ENCODE results near the gene THAP4. TPM values are rescaled to one million over a fixed set of nuclear protein-coding genes. Genes with fewer than 3 reads are reported as not detected.

Gene THAP4
- total RNA-seq, 1 donor from 2014 or later: 46.0 TPM

- H3K4me1 Mint-ChIP-seq (ENCODE audit: low read depth, unreplicated experiment): no peaks in the 10 kb centered on the region
- no peak for FAIRE-seq
- peaks cover 27% of the 10 kb centered on the region for H3K36me3 Mint-ChIP-seq (ENCODE audit: low read depth, unreplicated experiment)
Observed at GRCh38 chr2:241602720-241603119, 34.2 kb downstream of the THAP4 start.

GRCh38 chr2:241601841-241602240 is 35.1 kb downstream of the THAP4 start:
- Mint-ChIP-seq H3K9me3 (ENCODE audit: unreplicated experiment) (no peaks in the 10 kb centered on the region), H3K4me3 (ENCODE audit: unreplicated experiment) (no peak overlapping the region), H3K27ac (ENCODE audit: unreplicated experiment) (no peak overlapping the region), H3K4me1 (ENCODE audit: low read depth, unreplicated experiment) (no peaks in the 10 kb centered on the region), H3K36me3 (ENCODE audit: low read depth, unreplicated experiment) (peaks cover 28% of the 10 kb centered on the region), H3K27me3 (ENCODE audit: low read depth, unreplicated experiment) (no peaks in the 10 kb centered on the region)
- Histone ChIP-seq H2AFZ (ENCODE audit: low read depth, low read length) (no peak overlapping the region), H3K9me3 (ENCODE audit: insufficient read depth, low read depth, low read length) (no peaks in the 10 kb centered on the region), H3K4me2 (ENCODE audit: low read length) (no peak overlapping the region), H3K4me1 (ENCODE audit: insufficient read depth, low read length) (no peaks in the 10 kb centered on the region), H3K4me3 (ENCODE audit: insufficient read depth, low read depth, low read length) (no peak overlapping the region), H3K27ac (ENCODE audit: low read depth, low read length) (no peak overlapping the region), H3K27me3 (ENCODE audit: insufficient read depth, low read length) (no peaks in the 10 kb centered on the region), H3K36me3 (ENCODE audit: insufficient read depth, low read length) (peaks cover 11% of the 10 kb centered on the region), H4K20me1 (ENCODE audit: insufficient read depth, low read length) (peaks cover 7% of the 10 kb centered on the region), H3K79me2 (ENCODE audit: insufficient read depth, low read length) (peaks cover 1% of the 10 kb centered on the region), H3K9ac (ENCODE audit: low read length) (no peak overlapping the region)
- TF ChIP-seq CTCF (IDR thresholded peaks at IDR 0.05; ENCODE audit: insufficient read depth, low read depth, low read length) (no peak), EZH2 (IDR thresholded peaks at IDR 0.05; ENCODE audit: insufficient read depth, low read length) (no peak)
- DNase-seq (ENCODE audit: low read depth): no peak
- FAIRE-seq: no peak

More at GRCh38 chr2:241602720-241603119, 34.2 kb downstream of the THAP4 start:
- H3K79me2 ChIP-seq (ENCODE audit: insufficient read depth, low read length): peaks cover 4% of the 10 kb centered on the region
- H3K4me1 ChIP-seq (ENCODE audit: insufficient read depth, low read length): no peaks in the 10 kb centered on the region
- H4K20me1 ChIP-seq (ENCODE audit: insufficient read depth, low read length): peaks cover under 1% of the 10 kb centered on the region
- Mint-ChIP-seq H3K27me3 (ENCODE audit: low read depth, unreplicated experiment) (no peaks in the 10 kb centered on the region), H3K27ac (ENCODE audit: unreplicated experiment) (no peak overlapping the region), H3K9me3 (ENCODE audit: unreplicated experiment) (no peaks in the 10 kb centered on the region), H3K4me3 (ENCODE audit: unreplicated experiment) (no peak overlapping the region)
- TF ChIP-seq EZH2 (IDR thresholded peaks at IDR 0.05; ENCODE audit: insufficient read depth, low read length) (no peak), CTCF (IDR thresholded peaks at IDR 0.05; ENCODE audit: insufficient read depth, low read depth, low read length) (no peak)
- DNase-seq (ENCODE audit: low read depth): no peak
- no peak overlapping the region for H3K4me2 ChIP-seq (ENCODE audit: low read length)
- H2AFZ ChIP-seq (ENCODE audit: low read depth, low read length): no peak overlapping the region
- no peak overlapping the region for H3K9ac ChIP-seq (ENCODE audit: low read length)
- peaks cover 9% of the 10 kb centered on the region for H3K36me3 ChIP-seq (ENCODE audit: insufficient read depth, low read length)
- H3K4me3 ChIP-seq (ENCODE audit: insufficient read depth, low read depth, low read length): no peak overlapping the region
- no peak overlapping the region for H3K27ac ChIP-seq (ENCODE audit: low read depth, low read length)
- H3K27me3 ChIP-seq (ENCODE audit: insufficient read depth, low read length): no peaks in the 10 kb centered on the region
- no peaks in the 10 kb centered on the region for H3K9me3 ChIP-seq (ENCODE audit: insufficient read depth, low read depth, low read length)

- no peak overlapping the region for H2AFZ ChIP-seq (ENCODE audit: low read depth, low read length)
- H3K9me3 ChIP-seq (ENCODE audit: insufficient read depth, low read depth, low read length): no peaks in the 10 kb centered on the region
- H3K79me2 ChIP-seq (ENCODE audit: insufficient read depth, low read length): no peaks in the 10 kb centered on the region
- no peak overlapping the region for H3K9ac ChIP-seq (ENCODE audit: low read length)
- no peak for TF ChIP-seq CTCF (IDR thresholded peaks at IDR 0.05; ENCODE audit: insufficient read depth, low read depth, low read length)
- TF ChIP-seq EZH2 (IDR thresholded peaks at IDR 0.05; ENCODE audit: insufficient read depth, low read length): no peak
- H3K36me3 Mint-ChIP-seq (ENCODE audit: low read depth, unreplicated experiment): peaks cover 25% of the 10 kb centered on the region
- H3K27me3 Mint-ChIP-seq (ENCODE audit: low read depth, unreplicated experiment): no peaks in the 10 kb centered on the region
- DNase-seq (ENCODE audit: low read depth): no peak
- FAIRE-seq: no peak
- H3K4me1 ChIP-seq (ENCODE audit: insufficient read depth, low read length): no peaks in the 10 kb centered on the region
- no peaks in the 10 kb centered on the region for H3K27me3 ChIP-seq (ENCODE audit: insufficient read depth, low read length)
- no peak overlapping the region for H3K27ac ChIP-seq (ENCODE audit: low read depth, low read length)
- no peak overlapping the region for H3K4me3 ChIP-seq (ENCODE audit: insufficient read depth, low read depth, low read length)
- H3K27ac Mint-ChIP-seq (ENCODE audit: unreplicated experiment): no peak overlapping the region
- peaks cover 8% of the 10 kb centered on the region for H3K36me3 ChIP-seq (ENCODE audit: insufficient read depth, low read length)
- H3K4me2 ChIP-seq (ENCODE audit: low read length): no peak overlapping the region
- peaks cover 13% of the 10 kb centered on the region for H4K20me1 ChIP-seq (ENCODE audit: insufficient read depth, low read length)
- no peak overlapping the region for H3K4me3 Mint-ChIP-seq (ENCODE audit: unreplicated experiment)
- no peaks in the 10 kb centered on the region for H3K9me3 Mint-ChIP-seq (ENCODE audit: unreplicated experiment)
- no peaks in the 10 kb centered on the region for H3K4me1 Mint-ChIP-seq (ENCODE audit: low read depth, unreplicated experiment)
Observed at GRCh38 chr2:241599615-241600014, 37.3 kb downstream of the THAP4 start.
